ENCODE measurements around the gene NYAP1. TPM values are rescaled to one million over a fixed set of nuclear protein-coding genes. Genes with fewer than 3 reads are reported as not detected.
"Not testable (repeated sequence)": the region's sequence is repeated elsewhere in the genome, so short reads cannot be mapped to it uniquely, and the experiment has no call there.

NYAP1 gene
- total and polyA plus RNA-seq, 2 of the 8 experiments (the other 6 are each of a cell fraction or from before 2014, with no cell fraction given): 1.9 to 4.6 TPM

DNA sequence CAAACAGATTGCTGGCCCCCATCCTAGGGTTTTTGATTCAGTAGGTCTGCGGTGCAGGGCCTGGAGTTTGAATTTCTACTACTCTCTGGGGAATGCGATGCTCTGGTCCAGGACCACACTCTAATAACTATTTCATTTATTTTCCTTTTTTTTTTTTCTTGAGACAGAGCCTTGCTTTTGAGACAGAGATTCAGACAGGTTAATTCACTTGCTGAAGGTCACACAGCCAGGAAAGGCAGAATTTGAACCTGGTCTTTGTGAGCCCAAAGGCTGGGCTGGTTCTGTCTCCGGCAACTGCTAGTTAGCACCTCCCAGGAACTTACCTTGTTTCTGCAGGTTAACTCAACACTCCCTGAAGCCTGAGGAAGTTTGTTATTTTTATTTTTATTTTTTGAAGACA lies 31.2 kb upstream of the NYAP1 start (continued):
- TF ChIP-seq EP300 (IDR thresholded peaks at IDR 0.05; ENCODE audit: borderline replicate concordance in 1 of 2, low read depth in 2 of 2, low read length in 2 of 2): no peak
- TF ChIP-seq RXRA (IDR thresholded peaks at IDR 0.05; ENCODE audit: insufficient read depth, low read depth, low read length): no peak
- no peak for TF ChIP-seq KDM4A (IDR thresholded peaks at IDR 0.05; ENCODE audit: low read depth, low read length, severe bottlenecking)
- TF ChIP-seq, protein P1, sequence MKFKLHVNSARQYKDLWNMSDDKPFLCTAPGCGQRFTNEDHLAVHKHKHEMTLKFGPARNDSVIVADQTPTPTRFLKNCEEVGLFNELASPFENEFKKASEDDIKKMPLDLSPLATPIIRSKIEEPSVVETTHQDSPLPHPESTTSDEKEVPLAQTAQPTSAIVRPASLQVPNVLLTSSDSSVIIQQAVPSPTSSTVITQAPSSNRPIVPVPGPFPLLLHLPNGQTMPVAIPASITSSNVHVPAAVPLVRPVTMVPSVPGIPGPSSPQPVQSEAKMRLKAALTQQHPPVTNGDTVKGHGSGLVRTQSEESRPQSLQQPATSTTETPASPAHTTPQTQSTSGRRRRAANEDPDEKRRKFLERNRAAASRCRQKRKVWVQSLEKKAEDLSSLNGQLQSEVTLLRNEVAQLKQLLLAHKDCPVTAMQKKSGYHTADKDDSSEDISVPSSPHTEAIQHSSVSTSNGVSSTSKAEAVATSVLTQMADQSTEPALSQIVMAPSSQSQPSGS (IDR thresholded peaks at IDR 0.05; ENCODE audit: low read length): no peak
- TF ChIP-seq YY1 (IDR thresholded peaks at IDR 0.05; ENCODE audit: low read depth, low read length): no peak
- TF ChIP-seq HDAC6 (IDR thresholded peaks at IDR 0.05; ENCODE audit: low read depth, low read length): no peak

DNA sequence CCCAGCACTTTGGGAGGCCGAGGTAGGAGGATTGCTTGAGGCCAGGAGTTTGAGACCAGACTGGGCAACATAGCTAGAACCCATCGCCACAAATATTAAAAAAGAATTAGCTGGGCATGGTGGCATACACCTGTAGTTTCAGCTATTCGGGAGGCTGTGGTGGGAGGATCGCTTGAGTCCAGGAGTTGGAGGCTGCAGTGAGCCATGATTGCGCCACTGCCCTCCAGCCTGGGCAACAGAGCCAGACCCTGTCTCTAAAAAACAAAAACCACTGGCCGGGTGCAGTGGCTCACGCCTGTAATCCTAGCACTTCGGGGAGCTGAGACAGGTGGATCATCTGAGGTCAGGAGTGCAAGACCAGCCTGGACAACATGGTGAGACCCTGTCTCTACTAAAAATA lies 29.9 kb upstream of the NYAP1 start:
- H4K5ac ChIP-seq (ENCODE audit: insufficient read length, low read depth, low read length); H4K91ac ChIP-seq (replicated peaks; ENCODE audit: insufficient read length, low read length); H2BK12ac ChIP-seq (ENCODE audit: low read depth, low read length); H4K8ac ChIP-seq (ENCODE audit: extremely low read depth, insufficient read depth, low read length); H3K79me1 ChIP-seq (ENCODE audit: low read depth, low read length); DNase-seq (ENCODE audit: low read depth in 1 of 2, low spot score in 2 of 2); H3K36me3 ChIP-seq (ENCODE audit: control insufficient read depth in 2 of 4, insufficient read depth in 4 of 4, low read length in 3 of 4); H3K27ac ChIP-seq (ENCODE audit: low read depth, low read length); FAIRE-seq; H3K9ac ChIP-seq (replicated peaks in 1 of 4; ENCODE audit: extremely low read depth in 1 of 4, low read depth in 3 of 4, low read length in 3 of 4); H3K23ac ChIP-seq (ENCODE audit: insufficient read length); H3K4me3 ChIP-seq (ENCODE audit: extremely low read depth in 1 of 4, insufficient read depth in 2 of 4, low read depth in 3 of 4, low read length in 4 of 4); H3K4ac ChIP-seq (replicated peaks; ENCODE audit: insufficient read length, low read depth, low read length); H3K18ac ChIP-seq (ENCODE audit: extremely low read depth, low read length); H3K14ac ChIP-seq (ENCODE audit: insufficient read length); H2BK120ac ChIP-seq (replicated peaks; ENCODE audit: low read depth, low read length); H3K9me3 ChIP-seq (ENCODE audit: insufficient read depth in 2 of 2, low read depth in 1 of 2, low read length in 1 of 2); H3K4me1 ChIP-seq (replicated peaks in 1 of 4; ENCODE audit: control insufficient read depth in 3 of 4, insufficient read depth in 4 of 4, low read length in 3 of 4); H2BK15ac ChIP-seq (ENCODE audit: low read length); H4K20me1 ChIP-seq (replicated peaks in 1 of 2; ENCODE audit: control insufficient read depth in 1 of 2, insufficient read depth in 2 of 2, low read length in 2 of 2); H3K27me3 ChIP-seq (replicated peaks in 1 of 4; ENCODE audit: control insufficient read depth in 3 of 4, extremely low read depth in 1 of 4, insufficient read depth in 3 of 4, low read length in 3 of 4); H3K4me2 ChIP-seq (ENCODE audit: insufficient read depth in 1 of 2, low read depth in 2 of 2, low read length in 2 of 2); H2AFZ ChIP-seq (ENCODE audit: low read length); H2AK5ac ChIP-seq (ENCODE audit: low read depth, low read length); H2BK20ac ChIP-seq (ENCODE audit: low read length); H2BK5ac ChIP-seq (ENCODE audit: low read depth, low read length); H3K79me2 ChIP-seq (ENCODE audit: control insufficient read depth in 1 of 2, insufficient read depth in 2 of 2, low read length in 2 of 2); H3K23me2 ChIP-seq (ENCODE audit: low read depth, low read length); H3K56ac ChIP-seq (replicated peaks; ENCODE audit: insufficient read length, low read depth, low read length): not testable (repeated sequence)
- CTCF ChIA-PET (ENCODE audit: partially characterized antibody): interaction anchor here (0.9 to 8.3 kb wide), 12 partner anchors 8 to 252 kb away, joined by 3 to 70 read pairs (median 12); partner anchors contain the start of genes POP7 and SPACDR
- POLR2A ChIA-PET (ENCODE audit: partially characterized antibody): interaction anchor here (1.0 to 8.2 kb wide), 6 partner anchors 9 to 132 kb away, joined by 3 to 81 read pairs (median 4); partner anchors contain the start of genes FBXO24, LRCH4, MEPCE and PPP1R35
- WGBS, 2 experiments (ENCODE audit: extremely low coverage in 1 of 2, insufficient coverage in 1 of 2, insufficient read length in 1 of 2, insufficient replicate concordance in 2 of 2, low coverage in 1 of 2, low lambda C conversion rate in 2 of 2, missing lambda C conversion rate in 1 of 2): 94% methylated on average over 8 of the region's 8 CpGs; no CpG with 5 or more reads in 1 of the 2 experiments

Measured in H1 (cell line).